Karpas-422 (cell line): Measurements from ENCODE around the gene DBH. TPM values are rescaled to one million over a fixed set of nuclear protein-coding genes. Genes with fewer than 3 reads are reported as not detected.

Experiments
- DNase-seq: peaks from one replicate; pipeline ENCODE4 v3.0.0-alpha.2; 2015
- H2AFZ ChIP-seq: fragments of 200-600 bp; sonication (generic); 2 replicates; pipeline ENCODE4 v1.6.1; 2014; ENCODE audit warnings: antibody characterized with exemption, low read length, mixed read lengths
- H3K27ac ChIP-seq: fragments of 200-600 bp; sonication (generic); 2 replicates; pipeline ENCODE4 v1.5.1; 2014; ENCODE audit warnings: mild to moderate bottlenecking, low read length, moderate library complexity
- H3K27me3 ChIP-seq: fragments of 200-600 bp; sonication (generic); 2 replicates; pipeline ENCODE4 v1.6.1; 2014; ENCODE audit warnings: low read length, mixed read lengths
- H3K36me3 ChIP-seq: fragments of 200-600 bp; sonication (generic); 2 replicates; pipeline ENCODE4 v1.6.1; 2014; ENCODE audit warnings: low read length, mixed read lengths; ENCODE audit not compliant: insufficient read depth
- H3K4me1 ChIP-seq: fragments of 200-600 bp; sonication (generic); 2 replicates; pipeline ENCODE4 v1.6.1; 2014; ENCODE audit warnings: mild to moderate bottlenecking, low read length, mixed read lengths
- H3K4me2 ChIP-seq: fragments of 200-600 bp; sonication (generic); 2 replicates; pipeline ENCODE4 v1.6.1; 2014; ENCODE audit warnings: low read length, low read depth, mild to moderate bottlenecking; ENCODE audit not compliant: poor library complexity, severe bottlenecking
- H3K4me3 ChIP-seq: fragments of 200-600 bp; sonication (generic); 2 replicates; pipeline ENCODE4 v1.5.1; 2014; ENCODE audit warnings: mild to moderate bottlenecking, antibody characterized with exemption, low read length, mixed read lengths
- H3K79me2 ChIP-seq: fragments of 200-600 bp; sonication (generic); 2 replicates; pipeline ENCODE4 v1.6.1; 2014; ENCODE audit warnings: mild to moderate bottlenecking, low read length, mixed read lengths
- H3K9ac ChIP-seq: fragments of 200-600 bp; sonication (generic); 2 replicates; pipeline ENCODE4 v1.6.0; 2014; ENCODE audit warnings: low read length
- H3K9me2 ChIP-seq: fragments of 200-600 bp; sonication (generic), shearing (Covaris generic); replicated peaks from 2 replicates; pipeline ENCODE4 v1.6.0; 2014; ENCODE audit warnings: mild to moderate bottlenecking, low read length, moderate library complexity; ENCODE audit not compliant: insufficient read depth
- H3K9me3 ChIP-seq: fragments of 300-700, 200-600 bp; sonication (generic); 2 replicates; pipeline ENCODE4 v1.6.1; 2014; ENCODE audit warnings: low read length, mixed read lengths
- H4K20me1 ChIP-seq: fragments of 200-600 bp; sonication (generic); 2 replicates; pipeline ENCODE4 v1.6.1; 2014; ENCODE audit warnings: mild to moderate bottlenecking, antibody characterized with exemption, low read length, low read depth; ENCODE audit not compliant: insufficient read depth
- total RNA-seq: library from RNA; depleted of rRNA; stranded (reverse); fragments of >200 nt; shearing (Covaris generic); gene quantifications from 2 replicates; pipeline ENCODE4 v1.2.3, GENCODE V29; 2014; ENCODE audit warnings: low replicate concordance

DBH gene
- total RNA-seq, 1 experiment from 2014 or later, result not detected

DNA sequence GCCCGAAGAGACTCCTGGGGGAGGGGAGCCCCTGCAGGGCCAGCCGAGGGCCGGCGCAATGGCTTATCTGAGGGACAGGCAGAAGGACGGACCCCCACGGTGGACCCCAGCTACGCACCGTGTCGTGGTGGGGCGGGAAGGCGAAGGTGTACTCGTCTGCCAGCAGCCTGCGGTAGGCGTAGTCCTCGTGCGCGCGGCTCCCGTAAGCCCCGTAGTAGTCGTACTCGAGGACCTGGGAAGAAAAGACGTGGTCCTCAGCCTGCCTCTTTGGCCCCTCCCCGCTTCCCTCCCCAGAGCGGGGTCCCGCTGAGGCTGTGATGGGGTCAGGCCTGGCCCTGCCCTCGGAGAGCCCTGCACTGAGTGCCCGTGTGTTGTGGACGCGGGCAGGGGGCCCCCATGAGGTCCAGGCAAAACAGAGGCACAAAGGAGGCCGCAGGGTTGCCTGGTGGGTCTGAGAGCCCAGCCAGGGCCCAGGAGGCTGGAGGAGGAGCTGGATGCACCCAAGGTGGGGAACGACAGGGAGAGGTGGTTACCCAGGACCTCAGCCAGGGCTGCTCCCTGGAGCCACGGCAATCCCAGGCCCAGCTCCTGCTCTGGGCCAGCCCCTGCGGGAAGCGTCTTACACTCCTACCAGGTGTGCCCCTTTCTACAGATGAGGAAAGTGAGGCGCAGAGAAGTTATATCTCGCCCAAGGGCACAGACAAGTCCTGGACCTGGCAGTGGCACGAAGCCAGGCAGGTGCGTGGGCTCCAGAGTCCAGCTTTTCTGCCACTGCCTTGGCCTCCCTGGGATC is 66.8 kb downstream of the DBH start:
- Histone ChIP-seq H3K27me3 (no peaks in the 10 kb centered on the region), H3K9ac (no peak overlapping the region), H3K79me2 (no peaks in the 10 kb centered on the region), H3K4me1 (no peaks in the 10 kb centered on the region), H3K9me2 (no peaks in the 10 kb centered on the region), H2AFZ (no peak overlapping the region), H3K4me2 (no peak overlapping the region), H3K36me3 (no peaks in the 10 kb centered on the region), H3K9me3 (no peaks in the 10 kb centered on the region), H3K27ac (no peak overlapping the region), H3K4me3 (no peak overlapping the region), H4K20me1 (no peaks in the 10 kb centered on the region; the same call in 1 of the 2 replicates)
- DNase-seq, result no peak

DNA sequence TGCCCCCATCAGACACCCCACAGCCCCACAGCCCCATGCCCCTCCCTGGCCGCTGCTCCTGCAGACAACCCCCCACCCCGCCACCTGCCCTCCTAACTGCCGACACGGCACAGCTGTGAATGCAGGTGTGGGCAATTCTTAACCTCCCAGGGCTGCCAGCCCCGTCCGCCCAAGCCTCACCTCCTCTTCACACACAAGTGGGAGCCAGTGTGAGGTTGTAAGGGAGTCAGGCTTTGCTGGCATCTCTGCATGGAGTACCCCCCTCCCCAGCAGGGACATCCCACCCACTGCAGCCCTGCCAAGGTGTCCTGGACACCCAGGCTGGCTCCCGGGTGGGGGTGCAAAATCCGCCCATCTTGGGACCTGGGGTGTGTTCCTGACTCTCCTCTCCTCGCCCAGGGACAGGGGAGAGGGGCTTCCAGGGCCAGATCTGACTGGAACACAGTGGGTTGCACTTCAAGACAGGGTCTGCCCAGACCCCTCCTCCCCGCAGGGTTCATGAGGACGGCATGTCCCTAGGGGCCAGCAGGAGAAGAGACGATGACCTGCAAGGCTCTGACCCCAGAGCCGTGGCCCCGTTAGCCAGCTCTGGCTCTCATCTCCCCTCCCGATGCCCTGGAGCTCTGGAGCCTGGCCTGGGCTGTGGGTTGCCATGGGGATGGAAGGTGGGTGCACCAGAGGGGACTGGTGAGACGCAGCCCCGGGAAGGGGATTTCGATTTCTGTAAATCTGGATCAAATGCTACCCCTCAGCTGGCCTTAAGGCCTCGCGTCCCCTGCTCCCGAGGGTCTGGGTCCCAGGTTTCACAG is 67.6 kb downstream of the DBH start:
- H3K4me3 ChIP-seq, result no peak overlapping the region
- no peaks in the 10 kb centered on the region for H3K27me3 ChIP-seq
- DNase-seq, result no peak
- H3K36me3 ChIP-seq, result no peaks in the 10 kb centered on the region
- no peaks in the 10 kb centered on the region for H3K9me3 ChIP-seq
- no peaks in the 10 kb centered on the region for H3K9me2 ChIP-seq
- no peak overlapping the region for H2AFZ ChIP-seq
- no peaks in the 10 kb centered on the region for H3K4me1 ChIP-seq
- no peaks in the 10 kb centered on the region for H3K79me2 ChIP-seq
- H3K4me2 ChIP-seq, result no peak overlapping the region
- no peak overlapping the region for H3K9ac ChIP-seq
- no peak overlapping the region for H3K27ac ChIP-seq
- H4K20me1 ChIP-seq, result no peaks in the 10 kb centered on the region; the same call in 1 of the 2 replicates

DNA sequence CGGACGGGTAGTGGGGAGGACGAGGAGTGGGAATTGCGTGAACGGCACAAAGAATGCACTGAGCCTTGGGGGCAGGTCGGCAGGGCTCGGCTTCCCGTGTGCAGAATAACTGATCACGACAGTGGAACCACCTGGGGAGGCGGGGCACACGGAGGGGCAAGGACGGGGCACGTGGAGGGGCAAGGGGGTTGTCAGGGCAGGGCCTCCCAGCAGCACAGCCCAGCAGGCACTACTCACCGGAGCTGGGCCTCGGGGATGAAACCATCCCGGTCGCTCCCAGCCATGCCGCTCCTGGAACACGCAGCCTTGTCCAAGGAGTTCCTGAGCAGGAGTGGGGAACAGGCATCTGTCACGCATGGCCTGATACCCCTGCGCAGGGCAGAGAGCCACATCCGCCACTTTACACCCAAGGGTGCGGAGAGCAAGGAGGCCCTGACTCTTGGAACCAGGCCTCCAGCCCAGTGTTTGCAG is 68.6 kb downstream of the DBH start:
- Histone ChIP-seq H3K9me3 (no peaks in the 10 kb centered on the region), H4K20me1 (no peaks in the 10 kb centered on the region; the same call in 1 of the 2 replicates), H3K79me2 (no peaks in the 10 kb centered on the region), H2AFZ (no peak overlapping the region), H3K27me3 (no peaks in the 10 kb centered on the region), H3K36me3 (no peaks in the 10 kb centered on the region), H3K4me3 (no peak overlapping the region), H3K4me1 (no peaks in the 10 kb centered on the region), H3K9me2 (no peaks in the 10 kb centered on the region), H3K27ac (no peak overlapping the region), H3K4me2 (no peak overlapping the region), H3K9ac (no peak overlapping the region)
- DNase-seq, result no peak

DNA sequence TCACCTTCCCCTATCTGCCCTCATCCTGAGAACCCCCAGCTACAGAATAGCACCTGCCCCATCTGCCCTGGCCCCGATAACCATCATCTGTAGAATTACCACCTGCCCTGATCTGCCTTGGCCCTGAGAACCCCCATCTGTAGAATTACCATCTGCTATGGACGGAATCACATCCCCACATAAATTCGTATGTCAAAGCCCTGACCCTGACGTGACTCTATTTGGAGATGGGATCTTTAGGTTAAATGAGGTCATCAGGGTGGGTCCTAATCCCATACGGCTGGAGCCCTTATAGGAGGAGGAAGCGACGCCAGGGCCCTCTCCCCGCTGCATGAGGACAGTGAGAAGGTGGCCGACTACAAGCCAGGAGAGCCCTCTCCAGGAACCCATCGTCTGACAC is 69.4 kb downstream of the DBH start:
- Histone ChIP-seq H3K9ac (no peak overlapping the region), H2AFZ (no peak overlapping the region), H3K4me2 (no peak overlapping the region), H3K4me3 (no peak overlapping the region), H4K20me1 (no peaks in the 10 kb centered on the region; the same call in 1 of the 2 replicates), H3K79me2 (no peaks in the 10 kb centered on the region), H3K9me2 (no peaks in the 10 kb centered on the region), H3K27ac (no peak overlapping the region), H3K27me3 (no peaks in the 10 kb centered on the region), H3K4me1 (no peaks in the 10 kb centered on the region), H3K36me3 (no peaks in the 10 kb centered on the region), H3K9me3 (no peaks in the 10 kb centered on the region)
- DNase-seq, result no peak

DNA sequence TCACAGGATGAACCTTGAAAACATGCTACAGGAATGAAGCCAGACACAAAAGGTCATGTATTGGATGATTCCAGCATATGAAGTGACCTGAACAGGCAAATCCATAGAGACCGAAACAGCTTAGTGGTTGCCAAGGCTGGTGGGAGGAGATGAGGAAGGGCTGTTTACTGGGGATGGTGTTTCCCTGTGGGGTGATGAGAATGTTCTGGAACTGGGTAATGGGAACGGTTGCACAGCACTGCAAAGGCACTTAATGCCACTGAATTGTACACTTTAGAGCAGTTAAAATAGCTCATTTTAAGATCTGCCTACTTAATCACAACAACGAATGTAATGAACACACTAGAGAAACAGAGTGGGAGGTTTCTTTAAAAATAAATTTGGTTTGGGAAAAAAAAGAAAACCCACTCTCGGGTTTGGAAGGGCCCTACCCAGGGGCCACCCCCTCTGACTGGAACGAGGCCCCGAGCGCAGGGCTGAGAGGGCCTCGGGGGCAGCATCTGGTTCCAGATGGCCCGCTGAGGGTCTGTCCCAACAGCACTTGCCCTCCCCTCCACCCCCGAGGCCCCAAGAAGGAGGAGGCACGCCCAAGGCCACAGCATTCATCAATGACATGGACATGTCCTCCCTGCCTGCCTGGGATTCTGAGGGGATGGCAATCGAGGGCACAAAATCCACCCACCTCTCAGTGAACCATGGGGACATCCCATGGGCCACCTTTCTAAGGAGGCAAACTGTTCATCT is 70.3 kb downstream of the DBH start:
- Histone ChIP-seq H3K4me2 (no peak overlapping the region), H3K36me3 (no peaks in the 10 kb centered on the region), H3K4me3 (no peak overlapping the region), H4K20me1 (no peaks in the 10 kb centered on the region; the same call in 1 of the 2 replicates), H3K4me1 (no peaks in the 10 kb centered on the region), H3K9me2 (no peaks in the 10 kb centered on the region), H2AFZ (no peak overlapping the region), H3K27me3 (no peaks in the 10 kb centered on the region), H3K27ac (no peak overlapping the region), H3K9ac (no peak overlapping the region), H3K79me2 (no peaks in the 10 kb centered on the region), H3K9me3 (no peaks in the 10 kb centered on the region)
- no peak for DNase-seq

DNA sequence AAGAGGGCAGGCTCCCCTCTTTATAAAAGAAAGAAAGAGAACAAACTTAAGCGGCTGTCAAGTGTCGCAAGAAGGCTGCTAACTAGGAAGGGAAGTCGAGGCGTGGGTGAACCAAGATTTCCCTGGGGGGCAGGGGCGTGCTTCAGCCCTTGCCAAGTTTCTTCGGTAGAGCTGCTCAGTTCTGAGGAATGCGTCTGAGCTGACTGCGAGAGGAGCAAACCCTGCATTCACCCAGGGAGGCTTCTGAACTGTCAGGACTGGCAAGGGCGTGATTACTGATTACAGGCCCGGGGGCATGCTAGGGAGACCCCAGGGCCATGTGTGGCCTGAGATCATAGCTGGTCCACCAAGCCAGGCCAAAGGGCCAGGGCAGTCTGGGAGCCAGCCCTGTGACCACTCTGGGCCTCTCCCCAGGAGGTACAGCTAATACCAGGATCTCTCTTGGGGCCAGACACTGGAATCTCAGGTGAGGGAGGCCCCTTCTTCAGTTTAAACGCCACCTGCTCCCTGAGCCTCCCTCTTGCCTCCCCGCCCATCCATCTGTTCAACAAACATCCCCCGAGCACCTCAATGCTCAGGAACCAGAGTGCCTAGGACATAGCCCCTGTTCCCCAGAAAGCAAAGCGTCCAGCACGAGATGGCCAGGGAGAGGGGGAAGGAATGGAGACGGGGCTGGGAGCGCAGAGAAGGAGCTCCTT is 71.1 kb downstream of the DBH start:
- H2AFZ ChIP-seq, result no peak overlapping the region
- DNase-seq, result no peak
- no peaks in the 10 kb centered on the region; the same call in 1 of the 2 replicates for H4K20me1 ChIP-seq
- no peaks in the 10 kb centered on the region for H3K4me1 ChIP-seq
- no peaks in the 10 kb centered on the region for H3K36me3 ChIP-seq
- H3K9me3 ChIP-seq, result no peaks in the 10 kb centered on the region
- no peak overlapping the region for H3K4me2 ChIP-seq
- H3K4me3 ChIP-seq, result no peak overlapping the region
- H3K9me2 ChIP-seq, result no peaks in the 10 kb centered on the region
- H3K27me3 ChIP-seq, result no peaks in the 10 kb centered on the region
- no peak overlapping the region for H3K9ac ChIP-seq
- no peaks in the 10 kb centered on the region for H3K79me2 ChIP-seq
- H3K27ac ChIP-seq, result no peak overlapping the region

DNA sequence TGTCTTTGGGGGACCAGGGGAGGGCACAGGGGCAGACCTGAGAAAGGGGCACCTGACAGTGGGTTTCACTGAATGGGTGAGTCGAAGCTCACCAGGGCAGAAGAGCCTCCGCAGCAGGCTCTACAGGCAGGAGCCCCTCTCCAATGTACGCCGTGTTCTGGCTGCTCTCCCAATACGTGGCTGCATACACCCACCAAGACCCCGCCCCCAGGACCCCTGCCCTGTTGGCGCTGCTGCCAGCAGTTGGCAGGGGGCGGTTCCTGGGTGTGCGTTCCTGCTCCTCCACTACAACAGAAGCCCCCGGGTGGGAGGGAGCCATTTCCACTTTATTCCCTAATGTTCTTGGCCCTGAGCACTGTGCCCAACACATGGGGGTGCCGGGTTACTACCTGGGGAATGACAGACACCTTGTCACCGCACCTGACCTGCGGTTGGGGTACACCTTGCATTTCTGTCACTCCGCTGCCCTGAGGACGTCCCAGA is 71.6 kb downstream of the DBH start:
- Histone ChIP-seq H3K9me2 (no peaks in the 10 kb centered on the region), H3K27me3 (no peaks in the 10 kb centered on the region), H3K4me1 (no peaks in the 10 kb centered on the region), H3K79me2 (no peaks in the 10 kb centered on the region), H3K36me3 (no peaks in the 10 kb centered on the region), H3K4me2 (no peak overlapping the region), H3K9me3 (no peaks in the 10 kb centered on the region), H3K27ac (no peak overlapping the region), H4K20me1 (no peaks in the 10 kb centered on the region; the same call in 1 of the 2 replicates), H3K9ac (no peak overlapping the region), H2AFZ (no peak overlapping the region), H3K4me3 (no peak overlapping the region)
- no peak for DNase-seq
